CD4-positive, alpha-beta T cell treated with Interleukin-4 for 1 hour (primary cell): ENCODE results near the gene ANKRD55.
"Not testable (repeated sequence)": the region's sequence is repeated elsewhere in the genome, so short reads cannot be mapped to it uniquely, and the experiment has no call there.

Source experiments
- DNase-seq, 2 donors: peaks; one replicate each; pipeline ENCODE4 v3.0.0-alpha.2; 2020 to 2022

ANKRD55 gene

DNA sequence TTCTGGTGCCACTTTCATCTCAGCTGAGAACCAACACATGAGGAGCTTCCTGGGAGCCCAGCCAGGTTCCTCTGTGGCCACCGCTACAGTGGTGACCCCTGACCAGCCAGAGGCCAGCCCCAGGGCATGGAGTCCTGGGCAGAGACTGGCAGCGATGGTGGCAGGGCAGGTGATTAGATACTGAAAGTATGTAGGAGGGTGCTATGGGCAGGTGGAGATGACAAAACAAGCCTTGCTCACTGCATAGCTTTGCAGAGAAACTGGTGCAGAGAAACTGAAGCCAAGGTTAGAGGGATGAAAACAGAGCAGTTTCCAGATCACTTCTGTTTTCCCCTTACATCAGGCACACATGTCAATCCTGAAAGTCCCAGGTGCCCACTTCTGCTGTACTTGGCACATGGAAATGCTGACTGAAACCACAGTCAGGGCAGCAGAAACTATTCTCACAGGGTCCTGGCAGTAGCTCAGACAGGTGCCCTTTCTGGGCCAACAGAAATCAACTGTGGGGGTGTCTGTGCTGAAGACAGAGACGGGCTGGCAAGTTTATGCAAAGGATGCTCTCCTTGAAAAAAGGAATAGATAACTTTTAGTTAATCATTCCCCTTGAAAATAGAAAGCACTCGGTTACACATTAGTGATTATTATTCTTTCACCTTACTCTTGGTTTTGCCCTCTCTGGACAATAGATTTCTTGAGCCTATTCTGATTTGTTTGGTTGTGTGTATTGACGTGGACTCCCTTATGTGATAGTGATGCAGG lies 90.3 kb downstream of the ANKRD55 start:
- DNase-seq: no peak

GRCh38 chr5:56142233-56142613 lies 90.9 kb downstream of the ANKRD55 start:
- no peak for DNase-seq

- no peak for DNase-seq
These were observed 93.1 kb downstream of the ANKRD55 start for GRCh38 chr5:56140073-56140472.

DNA sequence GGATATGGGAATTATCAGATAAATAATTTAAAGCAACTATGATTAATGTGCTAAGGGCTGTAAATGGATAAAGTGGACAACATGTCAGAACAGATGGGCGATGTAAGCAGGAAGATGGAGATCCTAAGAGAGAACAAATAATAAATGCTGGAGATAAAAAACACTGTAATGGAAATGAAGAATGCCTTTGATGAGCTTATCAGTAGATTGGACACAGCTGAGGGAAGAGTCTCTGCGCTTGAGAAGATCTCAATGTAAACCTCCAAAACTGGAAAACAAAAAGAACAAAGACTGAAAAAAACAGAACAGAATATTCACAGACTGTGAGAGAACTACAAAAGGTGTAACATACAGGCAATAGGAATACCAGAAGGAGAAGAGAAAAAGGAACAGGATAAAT lies 102.5 kb downstream of the ANKRD55 start:
- no peak for DNase-seq

- DNase-seq: no peak
These were observed 103.8 kb downstream of the ANKRD55 start for GRCh38 chr5:56129288-56129687.

DNA sequence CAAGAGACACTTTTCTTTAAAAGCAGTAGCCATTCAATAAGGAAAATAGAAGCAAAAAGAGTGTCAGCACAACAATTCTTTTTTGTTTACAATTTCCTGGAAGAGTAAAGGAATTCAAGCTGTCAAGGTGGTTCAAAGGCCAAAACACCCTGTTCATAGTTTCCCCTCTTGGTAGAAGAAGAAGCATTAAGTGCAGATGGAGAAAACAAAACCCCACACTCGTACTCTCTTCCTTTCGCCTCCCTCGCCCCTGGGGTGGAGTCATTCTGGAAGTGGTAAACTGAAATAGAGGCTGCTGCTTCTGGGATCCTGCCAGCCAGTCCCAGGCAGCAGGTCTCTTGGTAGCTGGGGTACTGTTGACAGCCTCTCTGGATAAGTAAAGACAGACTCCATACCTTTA lies 105.0 kb downstream of the ANKRD55 start:
- no peak for DNase-seq

DNA sequence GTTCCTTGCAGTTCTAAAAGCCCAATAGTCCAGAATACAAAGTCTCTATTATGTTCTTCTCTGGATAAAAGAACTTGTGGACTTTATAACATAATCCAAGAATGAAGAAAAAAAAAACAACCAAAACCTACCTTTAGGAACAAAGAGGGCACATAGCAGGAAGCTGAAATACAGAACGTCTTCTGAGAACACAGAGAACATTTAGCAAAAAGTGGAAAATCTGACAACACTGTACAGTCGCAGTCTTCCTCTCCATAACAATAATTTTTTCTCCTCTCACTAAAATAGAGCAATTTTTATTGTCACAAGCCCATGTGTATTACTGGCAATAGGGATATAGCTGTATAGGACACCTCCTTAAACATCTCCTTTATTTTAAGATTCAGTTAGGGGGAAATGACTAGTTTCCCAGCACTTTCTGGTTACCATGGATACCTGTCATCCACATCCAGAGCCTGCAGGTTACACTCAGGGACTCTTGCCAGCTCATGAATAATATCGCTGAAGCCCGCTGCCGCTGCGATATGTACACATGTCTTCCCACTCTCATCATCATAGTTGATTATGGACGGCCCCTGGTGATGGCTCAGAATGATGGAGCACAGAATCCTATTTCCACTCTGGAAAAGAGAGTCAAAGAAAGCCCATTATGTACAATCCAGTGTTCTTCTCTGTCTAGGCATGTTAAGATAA lies 106.5 kb downstream of the ANKRD55 start:
- DNase-seq: no peak

- no peak for DNase-seq
These were observed 109.4 kb downstream of the ANKRD55 start for GRCh38 chr5:56123531-56124243.

DNA sequence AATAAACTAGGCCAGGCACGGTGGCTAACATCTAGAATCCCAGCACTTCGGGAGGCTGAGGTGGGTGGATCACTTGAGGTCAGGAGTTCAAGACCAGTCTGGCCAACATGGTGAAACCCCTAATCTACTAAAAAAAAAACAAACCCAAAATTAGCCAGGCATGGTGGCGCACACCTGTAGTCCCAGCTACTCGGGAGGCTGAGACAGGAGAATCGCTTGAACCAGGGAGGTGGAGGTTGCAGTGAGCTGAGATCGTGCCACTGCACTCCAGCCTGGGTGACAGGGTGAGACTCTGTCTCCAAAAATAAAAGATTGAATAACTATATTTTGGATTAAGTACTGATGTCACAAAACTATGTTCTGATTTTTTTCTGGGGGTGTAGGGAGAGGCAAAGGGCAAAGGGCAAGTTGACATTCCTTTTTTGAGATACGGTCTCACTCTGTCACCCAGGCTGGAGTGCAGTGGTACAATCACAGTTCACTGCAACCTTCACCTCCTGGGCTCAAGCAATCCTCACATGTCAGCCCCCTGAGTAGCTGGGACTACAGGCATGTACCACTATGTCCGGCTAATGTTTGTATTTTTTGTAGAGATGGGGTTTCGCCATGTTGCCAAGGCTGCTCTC lies 110.7 kb downstream of the ANKRD55 start:
- DNase-seq: not testable (repeated sequence)

DNA sequence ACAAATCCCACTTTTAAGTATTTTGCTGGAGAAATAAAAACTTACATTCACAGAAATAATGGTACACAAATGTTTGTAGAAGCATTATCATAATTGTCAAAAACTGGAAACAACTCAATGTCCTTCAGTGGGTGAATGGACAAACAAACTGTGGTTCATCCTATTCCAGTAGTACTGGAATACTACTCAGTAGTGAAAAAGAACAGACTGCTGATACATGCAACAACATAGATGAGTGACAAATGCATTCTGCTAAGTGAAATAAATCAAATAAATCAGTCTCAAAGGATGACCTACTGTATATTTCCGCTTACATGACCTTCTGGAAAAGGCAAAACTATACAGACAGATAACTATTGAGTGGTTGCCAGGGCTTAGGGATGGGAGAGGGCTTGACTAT lies 114.1 kb downstream of the ANKRD55 start:
- no peak for DNase-seq

DNA sequence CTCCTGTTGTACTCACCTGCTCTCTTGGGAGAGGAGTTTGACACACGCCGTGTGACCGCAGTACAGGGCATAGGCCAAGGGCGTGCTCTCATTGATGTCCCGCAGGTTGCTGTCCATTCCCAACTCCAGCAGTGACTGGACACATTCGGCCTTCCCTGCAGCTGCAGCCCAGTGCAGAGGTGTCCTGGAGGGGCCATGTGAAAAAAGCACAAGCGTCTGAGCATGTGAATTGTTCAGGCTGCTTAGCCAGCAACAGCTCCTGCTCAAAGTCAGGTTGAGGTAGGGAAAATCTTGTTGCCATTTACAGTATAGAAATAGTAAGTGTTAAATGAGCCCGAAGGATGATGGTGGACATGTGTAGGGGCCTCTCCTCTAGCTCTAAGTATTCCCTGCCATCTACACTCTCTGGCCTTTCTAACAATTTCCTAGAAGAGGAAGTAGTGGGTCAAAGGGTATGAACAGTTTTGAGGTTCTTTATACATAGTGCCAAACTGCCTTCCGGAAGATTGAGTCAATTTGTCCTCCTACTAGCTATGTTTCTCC lies 116.5 kb downstream of the ANKRD55 start:
- no peak for DNase-seq

GRCh38 chr5:56115589-56115988 lies 117.5 kb downstream of the ANKRD55 start:
- DNase-seq: no peak

DNA sequence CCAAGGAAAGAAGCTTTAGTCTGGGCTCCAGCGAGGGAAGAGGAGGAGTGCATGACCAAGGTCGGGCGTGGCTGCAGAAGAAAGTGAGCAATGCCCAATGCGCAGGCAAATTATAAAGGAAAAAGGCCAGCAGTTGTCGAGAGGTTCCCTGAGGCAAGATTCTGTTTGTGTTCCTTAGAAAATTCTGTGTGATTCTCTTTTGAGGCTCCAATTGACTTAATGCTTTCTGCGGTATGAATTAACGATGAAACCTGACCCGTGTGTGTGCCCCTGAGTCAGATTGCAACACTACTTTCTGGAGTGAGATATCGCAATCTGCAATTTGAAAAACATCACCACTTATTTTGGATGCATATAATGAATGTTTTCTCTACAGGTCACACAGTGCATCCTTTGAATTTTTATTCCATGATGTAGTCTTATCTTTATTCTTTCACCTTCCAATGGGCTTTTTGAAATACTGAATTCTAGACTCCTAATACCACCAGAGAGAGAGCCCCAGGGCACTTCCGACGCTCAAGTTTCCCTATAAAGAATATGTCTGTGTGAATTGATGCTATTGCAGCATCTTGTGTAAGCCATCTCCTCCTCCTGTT lies 120.5 kb downstream of the ANKRD55 start:
- no peak for DNase-seq

- DNase-seq: no peak
These were observed 121.7 kb downstream of the ANKRD55 start for GRCh38 chr5:56111404-56111781.

DNA sequence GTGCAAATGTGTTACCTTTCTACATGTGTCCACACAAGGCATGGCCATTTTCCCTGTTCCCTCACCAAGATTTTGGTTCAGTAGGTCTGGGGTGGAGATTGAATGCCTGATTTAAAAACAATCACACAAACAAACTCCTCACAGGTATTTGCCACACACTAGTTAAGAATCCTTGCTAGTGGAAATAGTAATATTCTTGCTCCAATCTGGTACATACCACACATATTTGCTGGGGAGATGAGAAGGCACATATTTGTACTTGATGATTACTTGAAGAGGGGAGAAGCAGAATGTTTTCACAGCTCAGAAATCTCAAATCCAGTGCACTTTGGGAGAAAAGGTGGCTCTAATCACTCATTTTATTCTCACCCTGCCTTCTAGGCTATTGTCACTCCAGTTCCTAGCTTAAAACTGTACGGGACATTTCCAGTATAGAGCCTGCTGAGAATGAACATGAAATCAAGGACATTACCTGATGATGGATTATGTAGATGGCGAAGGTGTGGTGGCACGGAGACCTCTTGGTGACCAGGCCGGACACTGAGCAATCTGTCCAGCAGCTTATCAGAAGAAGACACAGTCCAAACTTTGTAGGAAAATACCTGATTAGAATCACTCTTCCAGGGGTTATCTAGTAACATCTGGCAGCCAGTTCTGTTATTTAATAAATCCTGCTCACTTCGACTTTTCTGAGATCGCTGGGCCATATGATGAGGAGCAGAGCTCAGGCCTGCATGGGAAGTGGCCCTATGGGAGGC lies 122.3 kb downstream of the ANKRD55 start:
- DNase-seq: no peak

DNA sequence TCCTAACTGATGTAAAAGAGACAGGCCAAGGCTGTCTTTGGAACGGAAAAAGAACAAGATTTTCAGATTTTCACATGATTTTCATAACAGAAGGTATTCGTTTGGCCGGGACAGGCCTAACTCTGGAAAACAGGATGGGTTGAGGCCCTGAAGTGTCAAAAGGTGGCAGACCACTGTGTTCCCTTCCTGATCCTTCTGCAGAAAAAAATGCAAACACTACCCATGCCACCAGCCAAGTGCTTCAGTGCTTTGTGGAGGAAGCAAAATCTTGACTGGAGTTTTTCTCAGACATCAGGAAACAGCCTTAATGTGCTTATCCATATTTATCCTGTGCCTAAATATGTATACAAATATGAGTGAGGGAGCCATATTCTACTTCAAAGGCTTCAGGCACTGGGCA lies 124.9 kb downstream of the ANKRD55 start:
- DNase-seq: no peak

DNA sequence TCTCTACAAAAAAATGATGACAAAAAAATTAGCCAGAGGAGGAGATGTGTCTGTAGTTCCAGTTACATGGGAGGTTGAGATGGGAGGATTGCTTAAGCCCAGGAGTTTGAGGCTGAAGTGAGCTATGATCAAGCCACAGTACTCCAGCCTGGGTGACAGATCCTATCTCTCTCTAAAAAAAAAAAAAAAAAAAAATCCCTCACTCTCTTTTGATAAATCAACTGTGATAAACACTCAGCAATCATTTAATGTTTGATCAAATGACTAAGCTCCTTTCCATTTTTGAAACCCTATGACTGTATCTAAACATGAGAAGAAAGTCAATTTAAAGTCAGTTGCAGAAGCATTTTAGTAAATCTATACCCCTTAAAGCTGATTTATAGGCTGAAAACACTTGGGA lies 126.3 kb downstream of the ANKRD55 start:
- DNase-seq: no peak

DNA sequence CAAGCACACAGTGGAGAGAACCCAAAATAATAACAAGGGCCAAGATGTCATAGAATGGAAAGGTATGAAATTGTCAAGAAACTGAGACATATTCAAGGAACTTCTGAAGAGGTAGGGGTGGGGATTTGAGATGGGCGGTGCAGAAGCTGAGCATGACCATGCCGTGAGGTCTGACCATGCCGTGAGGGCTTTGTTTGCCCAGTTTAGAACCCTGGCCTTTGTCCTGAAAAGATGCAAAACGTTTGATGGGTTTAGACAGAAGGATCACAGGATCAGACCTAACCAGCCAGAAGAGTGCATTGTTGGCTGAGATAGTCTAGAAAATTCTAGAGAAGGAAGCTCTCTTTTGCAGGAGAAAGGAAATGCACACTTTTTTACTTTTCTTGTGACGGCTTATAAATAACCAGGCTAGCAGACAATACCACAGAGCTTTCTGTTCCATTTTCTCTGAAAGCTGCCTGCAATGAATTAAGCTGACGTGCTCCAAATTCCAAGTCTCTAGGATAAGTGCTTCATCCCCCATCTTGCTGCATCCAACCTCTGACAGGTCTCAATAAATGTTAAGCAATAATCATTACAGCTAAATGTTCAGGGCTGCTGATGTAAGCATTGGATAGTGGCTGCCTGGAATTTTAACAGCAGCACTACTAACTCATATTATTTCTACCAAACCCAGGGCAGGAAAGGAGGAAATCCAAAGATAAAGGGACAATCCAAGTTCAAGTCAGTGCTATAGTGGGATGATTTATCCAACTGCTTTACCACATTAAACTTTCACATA lies 127.4 kb downstream of the ANKRD55 start:
- no peak for DNase-seq

- no peak for DNase-seq
These were observed 130.2 kb downstream of the ANKRD55 start for GRCh38 chr5:56102889-56103288.

DNA sequence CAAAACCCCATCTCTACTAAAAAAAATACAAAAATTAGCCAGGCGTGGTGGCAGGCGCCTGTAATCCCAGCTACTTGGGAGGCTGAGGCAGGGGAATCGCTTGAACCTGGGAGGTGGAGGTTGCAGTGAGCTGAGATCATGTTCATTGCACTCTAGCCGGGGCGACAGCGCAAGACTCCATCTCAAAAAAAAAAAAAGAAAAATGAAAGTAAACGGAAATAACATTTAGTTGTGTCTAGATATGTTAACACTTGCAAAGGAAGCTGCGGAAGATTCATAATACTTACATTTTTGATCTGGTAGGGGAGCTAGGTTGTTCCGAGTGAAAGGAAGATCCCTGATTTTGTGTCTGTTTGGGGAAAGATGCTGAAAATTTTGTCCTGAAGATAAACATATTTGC lies 130.9 kb downstream of the ANKRD55 start:
- DNase-seq: peak in 1 of 2 donors; percentile 14

DNA sequence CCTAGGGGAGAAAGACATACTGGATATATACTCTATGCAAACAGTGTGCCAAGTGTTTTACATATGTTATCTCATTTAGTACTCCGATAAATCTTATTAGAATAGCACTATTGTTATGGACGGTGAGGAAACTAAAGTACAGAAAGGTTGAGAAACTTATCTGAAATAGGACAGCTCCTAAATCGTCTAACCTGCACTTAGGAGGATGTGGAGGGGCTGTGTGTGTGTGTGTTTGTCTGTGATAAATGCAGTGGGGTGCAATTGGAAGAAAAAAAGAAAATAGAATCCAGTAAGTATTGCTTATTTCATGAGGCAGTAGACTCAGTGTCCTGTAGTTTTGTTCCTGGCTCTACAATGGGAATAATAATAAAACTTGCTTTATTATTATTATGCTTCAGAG lies 131.9 kb downstream of the ANKRD55 start:
- DNase-seq: no peak
